22Rv1 (cell line): ENCODE data around the gene PCDHA8.

Source experiments
- ZFX ChIP-seq: fragments of 450-650 bp; IDR thresholded peaks from 2 replicates; pipeline ENCODE4 v1.6.1; 2017; ENCODE audit warnings: antibody characterized with exemption, borderline replicate concordance
- TF ChIP-seq, protein P1 (sequence below): fragments of 450-650 bp; IDR thresholded peaks from 2 replicates; pipeline ENCODE4 v1.5.1; 2017; ENCODE audit warnings: mild to moderate bottlenecking

DNA sequence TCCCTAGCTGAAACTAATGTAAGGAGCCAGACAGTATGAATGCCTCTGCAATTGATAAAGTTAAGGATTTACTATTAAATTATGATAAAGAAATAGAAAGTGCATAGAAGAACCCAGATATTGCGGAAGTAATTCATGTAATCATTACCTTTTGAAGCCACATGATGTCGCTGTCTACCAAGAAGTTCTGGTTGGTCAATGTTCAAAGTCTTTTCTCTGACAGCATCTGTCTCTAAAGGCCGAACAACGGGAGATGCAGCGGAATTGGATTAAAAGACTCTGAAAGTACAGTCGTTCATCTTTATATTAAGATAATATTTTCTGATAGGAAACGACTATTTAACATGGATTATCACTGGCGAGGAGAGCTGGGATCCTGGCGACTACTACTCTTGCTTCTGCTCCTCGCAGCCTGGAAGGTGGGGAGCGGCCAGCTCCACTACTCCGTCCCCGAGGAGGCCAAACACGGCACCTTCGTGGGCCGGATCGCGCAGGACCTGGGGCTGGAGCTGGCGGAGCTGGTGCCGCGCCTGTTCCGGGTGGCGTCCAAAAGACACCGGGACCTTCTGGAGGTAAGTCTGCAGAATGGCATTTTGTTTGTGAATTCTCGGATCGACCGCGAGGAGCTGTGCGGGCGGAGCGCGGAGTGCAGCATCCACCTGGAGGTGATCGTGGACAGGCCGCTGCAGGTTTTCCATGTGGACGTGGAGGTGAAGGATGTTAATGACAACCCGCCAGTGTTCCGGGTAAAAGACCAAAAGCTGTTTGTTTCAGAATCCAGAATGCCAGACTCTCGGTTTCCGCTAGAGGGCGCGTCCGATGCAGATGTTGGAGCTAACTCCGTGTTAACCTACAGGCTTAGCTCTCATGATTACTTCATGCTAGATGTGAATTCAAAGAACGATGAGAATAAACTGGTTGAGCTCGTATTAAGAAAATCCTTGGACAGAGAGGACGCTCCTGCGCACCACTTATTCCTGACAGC, at the start of gene PCDHA8:
- TF ChIP-seq ZFX, result no peak
- TF ChIP-seq, protein P1, sequence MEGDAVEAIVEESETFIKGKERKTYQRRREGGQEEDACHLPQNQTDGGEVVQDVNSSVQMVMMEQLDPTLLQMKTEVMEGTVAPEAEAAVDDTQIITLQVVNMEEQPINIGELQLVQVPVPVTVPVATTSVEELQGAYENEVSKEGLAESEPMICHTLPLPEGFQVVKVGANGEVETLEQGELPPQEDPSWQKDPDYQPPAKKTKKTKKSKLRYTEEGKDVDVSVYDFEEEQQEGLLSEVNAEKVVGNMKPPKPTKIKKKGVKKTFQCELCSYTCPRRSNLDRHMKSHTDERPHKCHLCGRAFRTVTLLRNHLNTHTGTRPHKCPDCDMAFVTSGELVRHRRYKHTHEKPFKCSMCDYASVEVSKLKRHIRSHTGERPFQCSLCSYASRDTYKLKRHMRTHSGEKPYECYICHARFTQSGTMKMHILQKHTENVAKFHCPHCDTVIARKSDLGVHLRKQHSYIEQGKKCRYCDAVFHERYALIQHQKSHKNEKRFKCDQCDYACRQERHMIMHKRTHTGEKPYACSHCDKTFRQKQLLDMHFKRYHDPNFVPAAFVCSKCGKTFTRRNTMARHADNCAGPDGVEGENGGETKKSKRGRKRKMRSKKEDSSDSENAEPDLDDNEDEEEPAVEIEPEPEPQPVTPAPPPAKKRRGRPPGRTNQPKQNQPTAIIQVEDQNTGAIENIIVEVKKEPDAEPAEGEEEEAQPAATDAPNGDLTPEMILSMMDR, result peak; percentile 88
